Activated CD8-positive, alpha-beta memory T cell treated with anti-CD3 and anti-CD28 coated beads for 36 hours (primary cell): ENCODE data around the gene VTI1B. TPM values are rescaled to one million over a fixed set of nuclear protein-coding genes. Genes with fewer than 3 reads are reported as not detected.
"Not testable (repeated sequence)": the region's sequence is repeated elsewhere in the genome, so short reads cannot be mapped to it uniquely, and the experiment has no call there.

ENCODE experiments used
- CTCF ChIA-PET: fragments of 350-600 bp; sonication (Branson Sonifier 250); formaldehyde crosslinking; loops from one replicate; lab custom pipeline; 2021; ENCODE audit warnings: antibody characterized with exemption; lab: Charles Lee
- POLR2A ChIA-PET: fragments of 350-600 bp; sonication (Branson Sonifier 250); formaldehyde crosslinking; loops from one replicate; lab custom pipeline; 2021; ENCODE audit warnings: antibody characterized with exemption; lab: Charles Lee
- total RNA-seq, 2 experiments: library from RNA; stranded (reverse); gene quantifications; one replicate each; pipeline ENCODE4 v1.2.3, GENCODE V29; 2021

VTI1B gene
- total RNA-seq, 2 experiments from 2014 or later: 83.5 to 84.0 TPM

DNA sequence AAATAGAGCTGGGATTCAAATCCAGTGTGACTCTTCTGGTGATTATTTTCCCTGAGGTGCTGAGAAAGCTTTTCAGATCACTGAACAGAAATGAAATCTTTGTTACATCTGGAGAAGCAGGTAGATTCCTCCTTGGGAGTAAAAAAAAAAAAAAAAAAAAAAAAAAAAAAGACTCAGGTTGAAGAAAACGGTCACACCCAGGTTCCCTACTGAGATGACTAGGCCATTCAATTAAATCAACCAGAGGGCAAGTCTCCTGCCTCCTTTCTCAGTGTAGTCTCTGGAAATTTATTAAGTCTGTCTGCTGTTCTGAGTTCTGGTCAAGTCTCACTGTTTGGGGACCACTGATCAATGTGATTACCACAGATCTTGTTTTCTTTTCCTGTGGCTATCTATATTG lies 30.7 kb downstream of the VTI1B start:
- ChIA-PET CTCF (no interaction called here), POLR2A (no interaction called here)

- ChIA-PET POLR2A (interaction anchor here (0.8 kb wide), 1 partner anchor 23 kb away, joined by 3 read pairs; no protein-coding TSS in a partner anchor), CTCF (no interaction called here)
Measured at GRCh38 chr14:67641902-67642749, 32.3 kb downstream of the VTI1B start.

DNA sequence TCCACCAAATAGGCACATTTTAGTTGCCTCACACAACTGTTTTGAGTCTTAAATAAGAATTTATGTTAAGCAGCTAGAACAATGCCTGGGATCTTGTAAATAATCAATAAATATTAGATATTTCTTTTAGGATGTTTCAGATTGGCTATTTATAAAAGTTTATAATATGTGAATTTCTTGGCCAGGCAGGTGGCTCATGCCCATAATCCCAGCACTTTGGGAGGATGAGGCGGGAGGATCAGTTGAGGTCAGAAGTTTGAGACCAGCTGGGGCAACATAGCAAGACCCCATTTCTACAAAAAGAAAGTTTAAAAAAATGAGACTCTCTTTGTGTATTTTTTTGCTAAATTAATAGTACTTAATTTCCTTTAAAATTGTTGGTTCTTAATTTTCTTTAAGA lies 33.0 kb downstream of the VTI1B start:
- CTCF ChIA-PET: no interaction called here
- POLR2A ChIA-PET: no interaction called here

DNA sequence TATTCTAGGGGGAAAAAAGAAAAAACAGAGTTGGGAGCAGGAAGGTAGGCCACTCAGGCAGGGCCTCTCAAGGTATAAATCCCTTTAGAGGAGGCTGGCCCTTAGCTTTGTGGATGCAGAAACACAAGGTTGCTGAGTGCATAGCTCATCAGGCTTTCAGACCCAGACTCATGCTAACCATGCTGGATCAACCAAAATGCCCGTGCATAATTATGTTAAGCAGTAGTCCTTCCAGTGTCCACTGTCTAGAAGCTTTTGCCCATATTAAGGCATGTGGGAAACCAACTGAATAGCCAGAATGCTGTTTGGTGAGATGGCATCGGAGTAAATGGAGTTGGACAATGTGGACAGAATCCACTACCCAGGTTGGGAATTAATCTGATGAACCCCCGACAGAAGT lies 35.8 kb downstream of the VTI1B start:
- ChIA-PET CTCF (no interaction called here), POLR2A (no interaction called here)

DNA sequence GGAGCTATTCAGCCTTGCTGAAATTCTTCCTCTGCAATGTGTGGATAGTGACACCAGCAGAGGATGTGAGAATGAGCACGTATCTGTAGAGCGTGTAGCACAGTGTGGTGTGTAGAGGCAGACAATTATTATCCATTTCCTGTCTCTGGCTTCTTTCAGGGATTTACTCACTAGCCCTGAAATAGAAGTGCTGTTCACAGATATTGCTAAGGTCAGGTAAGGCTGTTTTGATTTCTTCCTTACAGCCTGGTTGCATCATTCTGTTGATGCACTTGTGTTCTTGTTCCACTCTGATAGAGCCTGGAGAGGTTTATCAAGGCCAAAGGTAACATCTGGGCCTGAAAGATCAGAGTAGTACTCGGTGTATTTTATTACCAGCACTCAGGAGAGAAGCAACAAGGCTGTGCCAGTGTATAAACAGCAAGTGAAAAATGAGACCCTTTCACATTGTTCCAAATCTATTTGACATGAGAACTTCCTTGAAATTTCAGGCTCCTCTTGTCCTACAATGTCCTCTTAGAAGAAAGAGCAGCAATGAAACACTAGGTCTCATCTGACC lies 38.0 kb downstream of the VTI1B start:
- POLR2A ChIA-PET: no interaction called here
- CTCF ChIA-PET: no interaction called here

DNA sequence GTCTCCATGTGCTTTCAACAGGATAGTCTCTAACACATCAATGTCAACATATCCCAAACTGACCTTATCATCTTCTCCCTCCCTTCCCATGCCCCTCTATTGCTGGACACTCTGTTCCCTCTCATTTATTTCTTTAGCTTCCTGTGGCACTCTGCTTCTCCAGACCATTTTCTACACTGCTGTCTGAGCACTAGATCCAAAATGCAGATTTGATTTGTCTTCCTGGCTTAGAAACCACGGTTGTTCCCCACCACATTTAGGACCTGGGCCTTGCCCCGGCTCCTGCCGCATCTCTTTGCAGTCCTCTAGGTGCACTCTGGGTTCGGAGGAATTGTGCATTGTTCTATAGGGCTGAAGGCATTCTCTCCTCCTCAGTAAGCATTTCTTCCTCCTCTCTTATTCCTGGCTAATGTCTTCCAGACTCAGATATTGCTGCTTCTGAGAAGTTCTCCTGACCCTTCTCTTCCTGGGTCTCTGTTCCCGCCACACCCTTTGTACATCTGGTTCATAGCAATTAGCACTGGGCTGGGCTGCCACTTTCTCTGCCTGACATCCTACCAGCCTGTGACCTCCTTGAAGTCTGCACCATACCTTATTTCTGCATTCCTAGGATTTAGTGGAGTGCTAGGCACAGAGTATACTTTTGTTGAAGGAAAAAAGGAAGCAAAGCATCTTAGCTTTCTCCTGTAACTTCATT lies 40.8 kb downstream of the VTI1B start:
- POLR2A ChIA-PET: interaction anchor here (0.6 kb wide), 1 partner anchor 205 kb away, joined by 3 read pairs; no protein-coding TSS in a partner anchor
- CTCF ChIA-PET: no interaction called here

- ChIA-PET POLR2A (no interaction called here), CTCF (interaction anchor here (0.7 kb wide), 1 partner anchor 1233 kb away, joined by 3 read pairs; no protein-coding TSS in a partner anchor)
Measured at GRCh38 chr14:67630938-67631337, 43.5 kb downstream of the VTI1B start.

- ChIA-PET CTCF (interaction anchor here (0.7 kb wide), 1 partner anchor 10 kb away, joined by 3 read pairs; no protein-coding TSS in a partner anchor), POLR2A (no interaction called here)
Measured at GRCh38 chr14:67630186-67630585, 44.2 kb downstream of the VTI1B start.

DNA sequence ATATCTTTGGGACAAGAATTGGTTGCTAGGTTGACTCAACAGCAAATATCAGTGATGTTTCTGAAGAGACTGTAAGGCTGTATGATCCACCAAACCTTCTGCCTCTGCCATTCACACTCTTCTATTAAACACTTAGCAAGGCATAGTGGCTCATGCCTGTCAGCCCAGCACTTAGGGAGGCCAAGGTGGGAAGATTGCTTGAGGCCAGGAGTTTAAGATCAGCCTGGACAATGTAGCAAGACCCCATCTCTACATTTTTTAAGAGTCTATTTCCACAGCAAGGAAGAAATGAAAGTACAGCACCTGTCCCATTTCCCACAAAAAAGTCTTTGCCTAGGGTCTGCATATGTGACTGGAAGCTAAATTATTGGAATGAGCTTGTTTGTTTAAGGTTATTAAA lies 46.9 kb downstream of the VTI1B start:
- CTCF ChIA-PET: interaction anchor here (1.0 kb wide), 1 partner anchor 32 kb away, joined by 3 read pairs; no protein-coding TSS in a partner anchor
- POLR2A ChIA-PET: no interaction called here

GRCh38 chr14:67626131-67626530 lies 48.3 kb downstream of the VTI1B start:
- CTCF ChIA-PET, POLR2A ChIA-PET: not testable (repeated sequence)

GRCh38 chr14:67623114-67623513 lies 51.3 kb downstream of the VTI1B start:
- CTCF ChIA-PET: no interaction called here

GRCh38 chr14:67622675-67623074 lies 51.8 kb downstream of the VTI1B start:
- ChIA-PET POLR2A (no interaction called here), CTCF (no interaction called here)

More at GRCh38 chr14:67623114-67623513, 51.3 kb downstream of the VTI1B start:
- POLR2A ChIA-PET: no interaction called here

DNA sequence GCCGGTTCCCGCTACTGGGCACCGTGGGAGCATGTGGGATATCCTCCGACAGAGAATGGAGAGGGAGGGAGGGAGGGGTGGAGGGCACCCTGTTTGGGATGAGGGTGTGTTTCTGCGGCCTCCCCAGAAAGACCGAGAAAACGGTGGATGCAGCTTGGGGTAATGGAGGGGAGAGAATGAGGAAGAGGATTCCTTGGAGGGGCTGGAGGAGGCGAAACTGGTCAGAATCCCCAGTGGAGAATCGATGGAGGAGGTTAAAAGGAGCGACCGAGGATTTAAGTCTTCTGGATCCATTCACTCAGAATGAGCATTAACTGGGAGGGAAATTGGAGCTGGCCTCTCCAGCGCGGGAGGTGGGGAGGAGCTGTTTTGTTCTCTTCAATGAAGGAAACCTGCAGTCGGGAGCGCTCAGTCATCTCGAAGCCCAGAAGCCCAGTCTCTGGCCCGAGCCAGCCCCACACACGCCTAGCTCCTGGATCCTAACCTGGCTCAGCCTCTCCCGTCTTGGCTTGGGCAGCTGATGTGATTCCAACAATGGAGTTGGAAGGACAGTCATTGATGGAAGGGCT lies 54.1 kb downstream of the VTI1B start:
- CTCF ChIA-PET: interaction anchor here (0.6 to 1.2 kb wide), 9 partner anchors 8 to 84 kb away, joined by 3 to 5 read pairs (median 3); no protein-coding TSS in a partner anchor
- POLR2A ChIA-PET: interaction anchor here (0.6 to 1.5 kb wide), 3 partner anchors 44 to 79 kb away, joined by 3 to 6 read pairs (median 4); partner anchors contain the start of gene RDH11

- POLR2A ChIA-PET: interaction anchor here (0.8 to 1.5 kb wide), 4 partner anchors 19 to 76 kb away, joined by 3 to 6 read pairs (median 3); partner anchors contain the start of genes PIGH and RDH11
- CTCF ChIA-PET: interaction anchor here (0.6 to 1.9 kb wide), 13 partner anchors 9 to 85 kb away, joined by 3 to 13 read pairs (median 4); partner anchors contain the start of genes PIGH and RDH11
Measured at GRCh38 chr14:67619446-67620216, 54.8 kb downstream of the VTI1B start, which contains the start of gene ARG2. ARG2 (plus strand) TSS chr14:67619920; CDS start chr14:67619978, 58 bp downstream.

DNA sequence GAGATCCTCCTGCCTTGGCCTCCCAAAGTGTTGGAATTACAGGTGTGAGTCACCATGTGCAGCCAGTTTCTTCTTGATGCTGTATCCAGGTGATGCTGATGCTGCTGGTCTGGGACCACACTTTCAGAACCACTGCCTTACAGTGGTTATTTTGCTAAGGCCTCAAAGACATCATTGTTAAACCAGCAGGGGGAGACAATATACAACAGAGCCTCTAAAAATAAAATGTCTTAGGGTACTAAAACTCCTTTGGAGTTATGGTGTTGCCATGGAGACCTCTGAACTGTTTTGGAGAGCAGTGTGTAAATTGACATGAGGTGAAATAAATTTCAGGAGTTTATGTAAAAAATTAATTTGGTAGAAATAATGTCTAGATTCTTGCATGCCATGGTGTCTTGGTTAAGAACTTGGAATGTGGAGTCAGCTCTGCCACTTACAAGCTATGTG lies 55.8 kb downstream of the VTI1B start:
- CTCF ChIA-PET: interaction anchor here (0.8 to 1.9 kb wide), 7 partner anchors 19 to 86 kb away, joined by 3 to 13 read pairs (median 5); partner anchors contain the start of genes PIGH and RDH11
- POLR2A ChIA-PET: interaction anchor here (0.8 to 0.9 kb wide), 2 partner anchors 18 to 24 kb away, joined by 3 read pairs; partner anchors contain the start of gene PIGH

GRCh38 chr14:67610491-67610890 lies 63.9 kb downstream of the VTI1B start:
- ChIA-PET POLR2A (interaction anchor here (0.7 kb wide), 1 partner anchor 64 kb away, joined by 3 read pairs; no protein-coding TSS in a partner anchor), CTCF (no interaction called here)

GRCh38 chr14:67609642-67610310 lies 64.7 kb downstream of the VTI1B start:
- ChIA-PET POLR2A (no interaction called here), CTCF (no interaction called here)
